ENCODE results near the gene PCGF3.

PCGF3 gene

GRCh38 chr4:768076-768475, 62.4 kb downstream of the PCGF3 start:
- no peak overlapping the region for H3K4me3 ChIP-seq (ENCODE audit: low read length)
- TF ChIP-seq, protein P1, sequence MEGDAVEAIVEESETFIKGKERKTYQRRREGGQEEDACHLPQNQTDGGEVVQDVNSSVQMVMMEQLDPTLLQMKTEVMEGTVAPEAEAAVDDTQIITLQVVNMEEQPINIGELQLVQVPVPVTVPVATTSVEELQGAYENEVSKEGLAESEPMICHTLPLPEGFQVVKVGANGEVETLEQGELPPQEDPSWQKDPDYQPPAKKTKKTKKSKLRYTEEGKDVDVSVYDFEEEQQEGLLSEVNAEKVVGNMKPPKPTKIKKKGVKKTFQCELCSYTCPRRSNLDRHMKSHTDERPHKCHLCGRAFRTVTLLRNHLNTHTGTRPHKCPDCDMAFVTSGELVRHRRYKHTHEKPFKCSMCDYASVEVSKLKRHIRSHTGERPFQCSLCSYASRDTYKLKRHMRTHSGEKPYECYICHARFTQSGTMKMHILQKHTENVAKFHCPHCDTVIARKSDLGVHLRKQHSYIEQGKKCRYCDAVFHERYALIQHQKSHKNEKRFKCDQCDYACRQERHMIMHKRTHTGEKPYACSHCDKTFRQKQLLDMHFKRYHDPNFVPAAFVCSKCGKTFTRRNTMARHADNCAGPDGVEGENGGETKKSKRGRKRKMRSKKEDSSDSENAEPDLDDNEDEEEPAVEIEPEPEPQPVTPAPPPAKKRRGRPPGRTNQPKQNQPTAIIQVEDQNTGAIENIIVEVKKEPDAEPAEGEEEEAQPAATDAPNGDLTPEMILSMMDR (conservative IDR thresholded peaks at IDR 0.05; ENCODE audit: low read depth, low read length), result no peak

DNA sequence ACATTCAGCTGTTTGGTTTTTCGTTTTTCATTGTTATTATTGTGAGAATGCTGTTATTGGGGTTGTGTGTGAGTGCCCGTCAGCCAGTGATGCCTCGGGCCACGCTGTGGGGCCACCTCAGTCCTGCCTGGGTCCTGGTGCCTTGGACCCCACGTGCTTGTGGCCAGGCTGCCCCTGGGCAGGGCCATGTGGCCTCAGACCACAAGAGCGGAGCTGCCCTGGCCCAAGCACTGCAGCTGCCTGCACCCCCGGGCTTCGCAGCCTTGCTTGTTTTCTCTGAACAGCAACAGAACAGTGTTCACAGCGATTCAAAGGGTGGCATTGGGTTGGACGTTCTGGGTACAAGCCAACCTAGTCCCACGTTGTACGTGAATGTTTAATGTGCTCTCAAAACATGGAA, 63.4 kb downstream of the PCGF3 start:
- no peak for DNase-seq (ENCODE audit: low read depth)
- TF ChIP-seq, protein P1 (conservative IDR thresholded peaks at IDR 0.05; ENCODE audit: low read depth, low read length), result no peak
- no peak overlapping the region for H3K4me3 ChIP-seq (ENCODE audit: low read length)

More at GRCh38 chr4:768076-768475, 62.4 kb downstream of the PCGF3 start:
- no peak for DNase-seq (ENCODE audit: low read depth)

GRCh38 chr4:769511-769910, 63.9 kb downstream of the PCGF3 start:
- no peak overlapping the region for H3K4me3 ChIP-seq (ENCODE audit: low read length)
- DNase-seq (ENCODE audit: low read depth), result no peak
- TF ChIP-seq, protein P1 (conservative IDR thresholded peaks at IDR 0.05; ENCODE audit: low read depth, low read length), result no peak

DNA sequence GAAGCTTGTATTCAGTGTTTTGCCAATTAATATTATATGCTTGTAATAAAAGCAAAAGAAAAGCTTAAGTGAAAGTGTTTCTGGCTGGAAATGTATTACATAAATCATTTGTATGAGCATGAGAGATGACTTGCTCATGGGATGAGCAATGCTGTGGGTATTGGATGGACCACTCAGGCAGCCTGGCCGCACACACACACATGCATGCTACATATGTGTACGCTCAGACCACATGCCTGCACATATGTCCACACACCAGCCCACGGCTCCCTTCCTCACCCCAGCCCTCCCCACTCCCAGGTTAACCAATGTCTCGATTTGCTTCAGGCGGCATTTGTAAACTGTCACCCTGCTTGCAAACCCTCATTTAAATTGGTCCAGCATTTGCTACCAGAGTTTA, 64.4 kb downstream of the PCGF3 start:
- DNase-seq (ENCODE audit: low read depth), result no peak
- no peak overlapping the region for H3K4me3 ChIP-seq (ENCODE audit: low read length)

DNA sequence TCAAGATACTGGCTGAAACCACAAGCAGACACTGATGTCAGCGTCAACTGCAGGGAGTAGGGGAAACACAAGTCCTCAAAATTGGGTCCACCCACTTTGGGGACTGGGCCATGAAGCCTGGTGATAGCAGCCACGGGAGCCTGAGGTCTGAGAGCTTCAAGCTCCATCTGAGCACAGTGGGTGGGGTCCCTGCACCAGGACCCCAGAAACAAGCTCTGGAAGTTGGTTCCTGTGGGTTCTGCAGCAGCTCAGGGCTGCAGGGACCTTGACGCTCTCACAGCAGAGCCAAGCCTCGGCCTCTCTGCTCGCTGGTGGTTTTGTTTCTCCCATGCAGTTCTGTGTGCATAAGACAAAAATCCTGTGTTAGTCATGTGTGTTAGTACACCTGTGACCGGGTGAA, 65.8 kb downstream of the PCGF3 start:
- TF ChIP-seq, protein P1 (conservative IDR thresholded peaks at IDR 0.05; ENCODE audit: low read depth, low read length), result no peak
- no peak for DNase-seq (ENCODE audit: low read depth)
- no peak overlapping the region for H3K4me3 ChIP-seq (ENCODE audit: low read length)

More for the DNA sequence above, 64.4 kb downstream of the PCGF3 start:
- TF ChIP-seq, protein P1 (conservative IDR thresholded peaks at IDR 0.05; ENCODE audit: low read depth, low read length), result no peak

GRCh38 chr4:772118-772517, 66.5 kb downstream of the PCGF3 start:
- H3K4me3 ChIP-seq (ENCODE audit: low read length), result no peak overlapping the region
- TF ChIP-seq, protein P1 (conservative IDR thresholded peaks at IDR 0.05; ENCODE audit: low read depth, low read length), result no peak
- DNase-seq (ENCODE audit: low read depth), result no peak

GRCh38 chr4:772776-773175, 67.1 kb downstream of the PCGF3 start:
- no peak for DNase-seq (ENCODE audit: low read depth)
- TF ChIP-seq, protein P1 (conservative IDR thresholded peaks at IDR 0.05; ENCODE audit: low read depth, low read length), result no peak

More at GRCh38 chr4:772776-773175, 67.1 kb downstream of the PCGF3 start:
- H3K4me3 ChIP-seq (ENCODE audit: low read length), result no peak overlapping the region

All from retinal pigment epithelial cell (primary cell).